Cerebellar nuclear complex (tissue), 1 donor: ENCODE results near the gene CDC6.

Experiments
- DNase-seq, 2 experiments: peaks; one replicate each; lab custom pipeline; 2025; lab: John Stamatoyannopoulos, UW

Gene CDC6

DNA sequence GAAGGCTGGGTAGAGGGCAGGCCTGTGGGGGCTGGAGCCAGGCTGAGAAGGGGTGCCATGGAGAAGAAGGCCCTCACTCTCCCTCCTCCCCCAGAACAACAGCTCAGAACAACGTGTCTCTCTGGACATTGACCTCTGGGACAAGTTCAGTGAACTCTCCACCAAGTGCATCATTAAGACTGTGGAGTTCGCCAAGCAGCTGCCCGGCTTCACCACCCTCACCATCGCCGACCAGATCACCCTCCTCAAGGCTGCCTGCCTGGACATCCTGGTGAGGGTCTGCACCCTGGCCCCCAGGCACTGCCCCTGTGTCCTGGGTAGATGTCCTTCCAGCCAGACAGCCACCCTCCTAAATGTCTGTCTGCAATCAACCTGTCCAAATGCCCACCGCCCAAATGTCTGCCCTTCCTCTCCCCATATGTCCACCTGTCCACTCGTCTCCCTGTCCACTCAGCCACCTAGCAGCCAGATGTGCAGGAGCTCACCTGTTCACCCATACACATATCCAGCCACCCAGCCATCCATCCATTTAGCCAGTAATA, 64.6 kb downstream of the CDC6 start:
- DNase-seq: no peak

DNA sequence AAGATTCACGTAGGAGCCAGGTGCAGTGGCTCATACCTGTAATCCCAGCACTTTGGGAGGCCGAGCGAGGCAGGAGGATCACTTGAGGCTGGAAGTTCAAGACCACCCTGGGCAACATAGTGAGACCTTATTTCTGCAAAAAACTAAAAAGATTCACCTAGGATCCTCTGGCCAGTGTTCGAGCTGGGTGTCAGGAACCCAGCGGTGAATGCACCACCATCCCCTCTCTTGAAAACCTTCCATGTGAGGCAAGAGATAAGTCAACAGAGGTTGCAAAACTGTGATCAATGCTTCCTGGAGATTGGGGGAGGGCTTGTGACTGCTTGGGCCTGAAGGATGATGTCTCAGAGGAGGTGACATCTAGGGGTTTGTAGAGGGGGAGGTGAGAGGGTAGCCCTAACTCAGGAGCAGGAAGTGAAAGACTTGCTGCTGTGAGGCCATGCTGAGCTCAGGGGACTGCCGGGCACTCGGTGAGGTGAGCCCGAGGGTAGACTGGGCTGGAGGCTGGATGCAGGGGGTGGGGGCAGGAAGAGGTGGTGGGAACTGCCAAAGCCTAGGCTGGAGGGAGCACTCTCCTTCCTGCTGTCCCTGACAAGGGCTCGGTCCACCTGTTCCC, 65.2 kb downstream of the CDC6 start:
- DNase-seq: no peak
